Measurements from ENCODE around the gene CCDC47.

Gene CCDC47

DNA sequence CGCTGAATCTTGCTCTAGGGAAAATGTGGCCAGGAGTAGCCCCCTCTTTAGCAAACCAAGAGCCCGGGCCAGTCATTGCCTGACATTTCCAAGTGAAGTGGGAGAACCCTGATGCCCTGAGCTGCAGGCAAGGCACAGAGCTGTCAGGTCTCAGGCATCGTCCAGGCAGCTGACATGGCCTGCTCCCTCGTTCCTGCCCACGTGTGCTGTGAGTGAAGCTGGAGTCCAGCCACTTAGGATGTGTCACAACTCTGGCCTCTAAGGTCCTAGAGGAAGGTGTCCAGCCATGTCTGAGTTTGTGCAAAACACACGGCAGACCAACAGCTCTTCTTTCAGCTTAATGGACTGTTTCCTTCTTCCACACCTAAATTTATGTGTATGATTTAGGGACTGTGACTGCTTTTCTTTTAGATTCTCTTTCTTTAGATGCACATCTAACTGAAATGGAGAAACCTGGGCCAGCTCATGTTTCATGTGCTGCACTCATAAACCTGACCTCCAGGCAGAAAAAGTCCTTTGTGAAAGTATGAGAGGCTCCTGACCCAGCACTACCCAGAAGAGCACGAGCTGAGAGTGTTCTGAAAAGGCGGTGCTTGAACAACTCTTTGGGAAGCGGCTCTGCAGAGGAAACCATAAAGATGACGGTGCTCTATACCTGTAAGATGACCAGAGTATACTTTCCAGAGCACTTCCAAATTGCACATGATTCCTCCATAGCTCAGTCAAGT, 58.7 kb downstream of the CCDC47 start:
- Mint-ChIP-seq H3K27me3 (ENCODE audit: low read depth) (no peaks in the 10 kb centered on the region), H3K36me3 (ENCODE audit: low read depth) (peaks cover 13% of the 10 kb centered on the region), H3K4me1 (no peaks in the 10 kb centered on the region), H3K9me3 (no peaks in the 10 kb centered on the region), H3K4me3 (no peak overlapping the region), H3K27ac (peak overlapping the region in 1 of 3 experiments; percentile 69)
- TF ChIP-seq, protein P1, sequence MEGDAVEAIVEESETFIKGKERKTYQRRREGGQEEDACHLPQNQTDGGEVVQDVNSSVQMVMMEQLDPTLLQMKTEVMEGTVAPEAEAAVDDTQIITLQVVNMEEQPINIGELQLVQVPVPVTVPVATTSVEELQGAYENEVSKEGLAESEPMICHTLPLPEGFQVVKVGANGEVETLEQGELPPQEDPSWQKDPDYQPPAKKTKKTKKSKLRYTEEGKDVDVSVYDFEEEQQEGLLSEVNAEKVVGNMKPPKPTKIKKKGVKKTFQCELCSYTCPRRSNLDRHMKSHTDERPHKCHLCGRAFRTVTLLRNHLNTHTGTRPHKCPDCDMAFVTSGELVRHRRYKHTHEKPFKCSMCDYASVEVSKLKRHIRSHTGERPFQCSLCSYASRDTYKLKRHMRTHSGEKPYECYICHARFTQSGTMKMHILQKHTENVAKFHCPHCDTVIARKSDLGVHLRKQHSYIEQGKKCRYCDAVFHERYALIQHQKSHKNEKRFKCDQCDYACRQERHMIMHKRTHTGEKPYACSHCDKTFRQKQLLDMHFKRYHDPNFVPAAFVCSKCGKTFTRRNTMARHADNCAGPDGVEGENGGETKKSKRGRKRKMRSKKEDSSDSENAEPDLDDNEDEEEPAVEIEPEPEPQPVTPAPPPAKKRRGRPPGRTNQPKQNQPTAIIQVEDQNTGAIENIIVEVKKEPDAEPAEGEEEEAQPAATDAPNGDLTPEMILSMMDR (IDR thresholded peaks at IDR 0.05; ENCODE audit: unreplicated experiment in 3 of 3) = no peak

DNA sequence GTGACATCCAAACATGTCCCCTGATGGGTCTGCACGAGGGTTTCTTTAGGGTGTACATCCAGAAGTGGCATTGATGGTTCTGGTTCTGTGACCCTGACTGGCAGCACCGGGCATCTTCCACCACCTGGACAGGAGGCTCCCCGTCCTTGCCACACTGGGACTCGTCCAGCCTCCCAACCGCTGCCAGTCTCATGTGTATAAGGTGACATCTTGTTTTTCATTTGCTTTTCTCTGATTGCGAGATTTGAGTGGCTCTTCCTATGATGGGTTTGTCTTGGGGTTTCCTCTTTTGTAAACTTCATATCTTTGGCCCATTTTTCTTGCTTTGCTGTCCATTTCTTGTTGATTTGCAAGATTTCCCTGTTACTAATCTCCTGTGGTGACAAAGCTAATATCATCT, 64.3 kb downstream of the CCDC47 start:
- Mint-ChIP-seq H3K4me1 (no peaks in the 10 kb centered on the region), H3K4me3 (no peak overlapping the region), H3K36me3 (ENCODE audit: low read depth) (peaks cover 32% of the 10 kb centered on the region), H3K27ac (no peak overlapping the region), H3K9me3 (no peaks in the 10 kb centered on the region), H3K27me3 (ENCODE audit: low read depth) (no peaks in the 10 kb centered on the region)
- TF ChIP-seq, protein P1 (IDR thresholded peaks at IDR 0.05; ENCODE audit: unreplicated experiment in 3 of 3) = no peak

DNA sequence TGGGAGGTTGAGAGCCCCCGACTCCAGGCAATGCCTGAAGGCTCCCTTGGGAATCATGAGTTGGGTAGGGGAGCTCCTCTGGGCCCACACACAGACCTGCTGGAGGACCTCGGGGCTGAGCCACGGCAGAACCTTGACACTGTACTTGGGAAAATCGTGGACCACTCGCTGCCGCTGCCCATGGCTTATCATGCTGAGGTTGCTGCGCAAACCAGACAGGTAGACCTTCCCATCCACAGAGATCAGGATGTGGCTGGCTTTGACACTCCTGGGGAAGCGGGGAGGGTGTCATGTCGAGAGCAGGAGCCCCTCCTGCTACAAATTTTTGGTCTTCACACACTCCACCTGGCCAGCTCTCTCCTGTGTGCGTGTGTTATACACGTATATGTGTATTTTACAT, 66.2 kb downstream of the CCDC47 start:
- Mint-ChIP-seq H3K36me3 (ENCODE audit: low read depth) (peaks cover 36% of the 10 kb centered on the region), H3K27me3 (ENCODE audit: low read depth) (peaks cover 3% of the 10 kb centered on the region), H3K9me3 (no peaks in the 10 kb centered on the region), H3K4me3 (no peak overlapping the region), H3K4me1 (peaks cover 11% of the 10 kb centered on the region), H3K27ac (no peak overlapping the region)
- TF ChIP-seq, protein P1 (IDR thresholded peaks at IDR 0.05; ENCODE audit: unreplicated experiment in 3 of 3) = no peak

DNA sequence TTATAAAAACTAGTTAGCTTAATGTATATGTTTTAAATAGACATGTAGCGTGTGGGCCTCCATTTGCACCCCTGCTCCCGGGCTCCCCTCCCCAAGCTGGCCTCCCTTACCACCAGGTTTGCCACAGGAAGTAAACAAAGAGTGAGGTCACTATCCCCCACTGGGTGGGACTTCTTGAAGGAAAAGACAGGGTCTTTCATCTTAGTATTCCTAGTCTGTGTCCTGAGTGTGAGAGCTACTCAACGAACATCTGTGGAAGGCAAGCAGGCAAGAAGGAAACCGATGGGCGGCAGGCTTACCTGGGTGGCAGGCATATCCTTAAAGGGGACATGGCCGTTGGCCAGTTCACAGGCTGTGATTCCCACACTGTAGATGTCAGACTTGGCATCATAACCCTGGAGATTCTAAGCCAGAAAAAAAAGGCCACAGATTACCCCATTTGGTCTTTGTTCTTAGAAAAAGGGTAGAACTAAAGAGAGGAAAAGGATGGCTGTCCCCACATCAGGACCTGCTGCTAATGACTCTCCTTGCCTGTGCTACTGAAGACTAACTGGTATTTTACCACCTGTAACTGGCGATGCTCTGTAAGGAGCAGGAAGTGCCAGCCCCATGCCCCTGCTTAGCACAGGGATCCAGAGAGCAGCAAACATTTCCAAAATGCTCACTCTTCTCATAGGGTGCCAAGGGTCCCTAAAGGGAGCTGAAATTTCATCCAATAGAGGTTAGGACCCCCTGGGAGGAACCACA, 66.9 kb downstream of the CCDC47 start:
- H3K9me3 Mint-ChIP-seq = no peaks in the 10 kb centered on the region
- TF ChIP-seq, protein P1 (IDR thresholded peaks at IDR 0.05; ENCODE audit: unreplicated experiment in 3 of 3) = no peak
- no peak overlapping the region for H3K4me3 Mint-ChIP-seq
- H3K36me3 Mint-ChIP-seq (ENCODE audit: low read depth) = peaks cover 36% of the 10 kb centered on the region
- no peak overlapping the region for H3K27ac Mint-ChIP-seq
- H3K27me3 Mint-ChIP-seq (ENCODE audit: low read depth) = peaks cover 3% of the 10 kb centered on the region
- peaks cover 11% of the 10 kb centered on the region for H3K4me1 Mint-ChIP-seq

DNA sequence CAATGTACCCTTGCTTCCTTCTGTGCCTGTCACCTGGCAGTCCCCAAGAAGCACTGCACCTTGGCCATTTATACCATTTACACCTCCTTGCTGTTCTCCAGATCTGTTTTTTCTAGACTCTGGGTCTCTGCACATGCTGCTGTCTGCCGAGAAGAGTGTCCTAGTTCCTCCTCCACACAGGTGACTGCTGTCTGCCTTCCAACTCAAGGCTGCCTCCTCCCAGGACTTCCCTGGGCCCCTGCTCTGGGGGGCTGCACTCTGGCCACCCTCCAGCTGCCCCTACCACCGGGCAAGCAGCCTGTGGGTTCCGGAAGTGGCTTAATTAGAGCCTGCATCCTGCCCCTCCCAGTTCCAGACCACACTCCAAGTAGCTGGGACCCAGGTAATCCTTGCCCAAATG, 67.7 kb downstream of the CCDC47 start:
- H3K4me1 Mint-ChIP-seq = peaks cover 17% of the 10 kb centered on the region
- H3K4me3 Mint-ChIP-seq = no peak overlapping the region
- peak overlapping the region in 1 of 3 experiments; percentile 49 for H3K27ac Mint-ChIP-seq
- peaks cover 36% of the 10 kb centered on the region for H3K36me3 Mint-ChIP-seq (ENCODE audit: low read depth)
- TF ChIP-seq, protein P1 (IDR thresholded peaks at IDR 0.05; ENCODE audit: unreplicated experiment in 3 of 3) = no peak
- H3K9me3 Mint-ChIP-seq = no peaks in the 10 kb centered on the region
- H3K27me3 Mint-ChIP-seq (ENCODE audit: low read depth) = peaks cover 3% of the 10 kb centered on the region
